Activated CD8-positive, alpha-beta memory T cell treated with anti-CD3 and anti-CD28 coated beads, Interleukin-2, amount 50 U/mL, for 4 hours (primary cell): ENCODE data around the gene PRB3.

Experiments used
- DNase-seq: peaks from one replicate; pipeline ENCODE4 v3.0.0-alpha.2; 2020

PRB3 gene

DNA sequence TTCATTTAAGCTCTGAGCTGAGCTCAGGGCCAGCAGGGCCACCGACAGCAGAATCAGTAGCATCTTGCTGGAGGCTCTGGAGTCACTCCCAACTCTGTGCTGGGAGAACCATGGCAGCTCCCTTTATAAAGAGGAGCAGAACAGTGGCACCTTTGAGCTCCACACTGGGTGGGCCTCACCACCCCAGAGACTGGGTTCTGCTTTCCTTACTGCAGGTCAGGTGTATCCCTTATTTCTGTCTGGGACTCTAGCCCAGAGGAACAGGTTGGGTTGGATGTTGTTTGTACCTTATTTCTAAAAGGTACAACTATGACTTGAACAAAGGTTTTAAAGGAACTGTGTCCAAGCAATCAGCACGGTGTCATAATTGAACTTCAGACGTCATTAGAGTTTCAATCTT, at the start of gene PRB3:
Gene PRB3, minus strand, starts transcription at position 101 of the 400 bp plus-strand sequence. Its CDS starts 38 bp downstream, at position 63.
- DNase-seq, result no peak

DNA sequence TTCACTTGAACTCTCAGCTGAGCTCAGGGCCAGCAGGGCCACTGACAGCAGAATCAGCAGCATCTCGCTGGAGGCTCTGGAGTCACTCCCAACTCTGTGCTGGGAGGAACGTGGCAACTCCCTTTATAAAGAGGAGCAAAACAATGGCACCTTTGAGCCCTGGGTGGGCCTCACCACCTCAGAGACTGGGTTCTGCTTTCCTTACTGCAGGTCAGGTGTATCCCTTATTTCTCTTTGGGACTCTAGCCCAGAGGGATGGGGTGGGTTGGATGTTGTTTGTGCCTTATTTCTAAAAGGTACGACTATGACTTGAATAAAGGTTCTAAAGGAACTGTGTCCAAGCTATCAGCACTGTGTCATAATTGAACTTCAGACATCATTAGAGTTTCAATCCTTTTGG, 40.8 kb upstream of the PRB3 start, which contains the start of gene PRB4:
Gene PRB4, minus strand, starts transcription at position 101 of the 400 bp plus-strand sequence. Its CDS starts 38 bp downstream, at position 63.
- DNase-seq, result no peak

DNA sequence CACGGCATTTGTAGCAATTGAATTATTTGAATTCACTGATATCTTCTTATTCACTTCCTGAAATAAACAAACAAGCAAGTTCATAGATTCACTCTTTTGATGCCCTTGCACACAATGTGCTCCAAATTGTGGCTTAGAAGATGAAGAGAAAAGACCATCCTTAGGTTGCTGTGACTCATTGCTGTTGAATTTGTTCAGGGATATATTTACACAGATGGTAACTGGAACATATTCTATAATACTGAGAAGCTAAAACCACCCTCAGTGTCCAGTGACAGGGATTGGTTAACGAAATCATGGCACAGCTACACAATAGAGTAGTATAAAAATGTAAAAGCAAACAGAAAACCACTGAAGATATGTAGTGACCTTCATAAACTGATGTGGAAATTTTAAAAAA, 37.6 kb upstream of the PRB3 start:
- DNase-seq, result no peak

DNA sequence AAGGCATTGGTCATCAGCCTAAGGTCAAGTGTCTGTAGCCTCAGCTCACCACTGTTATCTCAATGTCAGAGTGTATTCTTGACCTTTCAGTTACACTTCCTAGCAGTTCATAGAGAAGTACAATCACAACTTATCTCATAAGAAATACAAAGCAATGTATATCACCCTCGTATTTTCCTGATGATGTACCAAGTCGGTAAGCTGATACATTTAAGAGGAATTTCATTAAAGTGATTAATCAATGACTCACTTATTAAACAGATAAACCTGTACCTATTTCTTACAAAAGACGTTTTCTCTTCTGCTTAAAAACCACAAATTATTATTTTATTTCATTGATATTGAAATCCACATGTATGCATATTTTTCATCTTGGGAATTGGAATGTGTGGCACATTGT, 3.9 kb upstream of the PRB3 start:
- no peak for DNase-seq

DNA sequence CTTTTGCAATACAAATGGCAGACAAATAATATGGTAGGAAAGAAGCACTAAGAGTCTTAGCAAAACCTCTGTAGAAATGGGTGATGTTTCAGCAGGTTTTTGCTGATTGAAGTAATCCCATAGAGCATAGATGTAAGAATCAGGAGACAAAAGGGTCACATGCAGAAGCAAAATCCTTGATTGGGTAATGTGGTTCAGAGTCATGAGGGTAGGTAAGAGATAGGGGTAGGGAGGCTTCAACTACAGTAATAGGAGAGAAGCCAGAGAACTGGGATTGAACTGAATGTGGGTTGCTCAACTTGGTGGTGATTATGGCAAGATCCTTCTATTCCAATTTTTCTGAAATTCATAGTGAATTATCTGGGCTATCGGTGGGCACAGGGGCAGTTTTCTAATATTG, 5.0 kb downstream of the PRB3 start:
- no peak for DNase-seq

DNA sequence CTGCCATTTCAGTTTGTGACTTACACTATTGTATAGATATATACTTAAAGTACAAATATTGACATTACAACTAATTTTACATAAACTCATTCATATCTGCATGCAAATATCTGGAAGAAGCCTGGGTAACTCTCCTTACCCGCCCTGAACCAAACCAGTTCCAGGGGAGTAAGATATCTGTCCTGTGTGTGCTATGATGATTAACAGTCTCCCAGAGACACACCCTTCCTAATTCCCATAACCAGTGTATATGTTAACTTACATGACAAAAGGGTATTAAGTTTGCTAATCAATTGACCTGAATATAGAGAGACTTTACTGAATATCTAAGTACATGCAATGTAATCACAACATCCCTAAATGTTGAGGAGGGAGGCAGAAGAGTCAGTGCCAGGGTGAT, 23.0 kb downstream of the PRB3 start:
- no peak for DNase-seq

DNA sequence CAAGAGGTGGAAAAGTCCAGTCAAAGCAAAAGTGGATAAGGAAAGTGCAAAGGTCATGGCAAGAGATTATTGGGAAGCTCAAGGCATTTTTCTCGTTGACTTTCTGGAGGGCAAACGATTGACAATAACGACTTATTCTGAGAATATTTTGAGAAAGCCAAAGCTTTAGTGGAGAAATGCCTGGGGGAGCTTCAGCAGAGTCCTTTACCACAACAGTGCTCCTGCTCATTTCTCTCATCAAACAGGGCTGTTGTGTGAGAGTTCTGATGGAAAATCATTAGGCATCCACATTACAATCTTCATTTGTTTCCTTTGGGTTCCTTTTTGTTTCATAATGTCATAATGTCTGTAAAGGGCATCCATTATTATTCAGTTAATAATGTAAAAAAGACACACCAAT, 26.9 kb downstream of the PRB3 start:
- no peak for DNase-seq

DNA sequence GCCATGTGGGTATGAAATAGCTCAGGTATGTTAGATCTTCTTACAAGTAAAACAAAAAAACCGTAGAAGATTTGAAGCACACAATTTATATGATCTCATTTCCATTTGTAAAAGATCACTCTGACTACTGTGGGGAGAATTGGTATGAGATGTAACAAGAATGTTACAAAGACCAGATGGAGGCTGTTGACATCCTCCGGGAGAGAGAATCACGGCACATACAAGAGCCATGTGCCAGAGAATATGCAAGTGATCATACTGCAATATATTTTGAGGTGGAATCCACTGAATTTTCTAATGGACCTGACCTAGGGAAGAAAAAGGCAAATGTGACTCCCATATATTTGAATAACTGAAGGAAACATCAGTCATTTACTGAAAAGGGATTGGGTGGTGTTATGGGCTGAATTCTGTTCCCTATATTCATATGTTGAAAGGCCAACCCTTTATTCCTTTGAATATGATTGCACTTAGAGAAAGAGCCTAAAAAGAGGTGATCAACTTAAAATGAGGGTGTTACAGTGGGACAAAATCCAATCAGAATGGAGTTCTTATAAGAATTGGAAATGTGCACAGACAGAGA, 29.1 kb downstream of the PRB3 start:
- no peak for DNase-seq

DNA sequence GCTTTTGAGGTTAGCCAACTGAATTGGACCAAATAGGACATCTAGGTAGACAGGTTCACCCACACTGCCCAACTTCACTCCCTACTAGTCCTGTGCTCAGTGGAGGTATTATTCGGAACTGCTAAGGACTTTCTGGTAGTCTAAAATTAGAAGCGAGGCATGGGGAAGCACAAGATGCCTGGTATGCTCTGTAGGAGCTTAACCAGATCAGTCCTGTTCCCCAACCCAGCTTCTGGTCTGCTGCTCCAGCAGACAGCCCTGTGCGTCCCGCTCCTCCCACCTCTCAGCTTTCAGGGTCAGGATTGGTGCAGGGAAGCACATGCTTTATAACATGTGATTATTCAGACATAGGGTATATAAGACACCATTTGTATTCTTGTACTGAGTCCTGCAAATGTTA, 31.2 kb downstream of the PRB3 start:
- DNase-seq, result no peak

DNA sequence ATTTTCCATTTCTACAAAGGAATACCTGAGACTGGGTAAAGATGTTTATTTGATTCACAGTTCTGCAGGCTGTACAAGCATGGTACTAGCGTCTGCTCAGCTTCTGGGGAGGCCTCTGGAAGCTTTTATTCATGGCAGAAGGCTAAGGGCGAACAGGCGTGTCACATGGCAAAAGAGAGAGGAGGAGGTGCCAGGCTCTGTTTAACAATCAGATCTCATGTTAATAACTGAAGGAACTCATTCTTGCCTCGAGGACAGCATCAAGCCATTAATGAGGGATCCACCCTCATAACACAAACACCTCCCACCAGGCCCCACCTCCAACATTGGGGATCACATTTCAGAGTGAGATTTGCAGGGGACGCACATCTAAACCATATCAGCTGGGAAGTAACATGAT, 36.0 kb downstream of the PRB3 start:
- no peak for DNase-seq

DNA sequence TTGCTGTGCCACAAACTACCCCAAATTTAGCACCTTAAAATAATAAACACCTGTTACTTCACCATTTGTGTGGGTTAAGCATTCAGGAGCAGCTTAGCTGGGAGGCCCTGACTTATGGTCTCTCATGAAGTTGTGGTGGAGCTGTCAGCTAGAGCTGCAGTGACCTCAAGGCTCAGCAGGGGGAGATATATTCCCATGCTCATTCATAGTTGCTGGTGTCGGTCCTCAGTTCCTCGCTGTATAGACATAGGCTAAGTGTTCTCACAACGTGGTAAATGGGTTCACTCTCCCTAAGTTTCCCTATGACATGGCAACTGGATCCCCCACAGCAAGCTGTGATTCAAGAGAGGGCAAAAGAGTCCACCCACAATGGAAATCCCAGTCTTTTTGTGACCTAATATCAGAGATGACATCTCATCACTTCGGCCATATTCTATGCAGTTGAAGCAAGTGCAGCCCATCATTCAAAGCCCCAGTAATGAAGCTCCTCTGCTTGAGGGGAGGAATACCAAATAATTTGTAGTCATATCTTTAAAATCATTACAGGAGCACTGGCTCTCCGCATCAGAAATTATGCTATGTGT, 41.1 kb downstream of the PRB3 start:
- DNase-seq, result no peak

DNA sequence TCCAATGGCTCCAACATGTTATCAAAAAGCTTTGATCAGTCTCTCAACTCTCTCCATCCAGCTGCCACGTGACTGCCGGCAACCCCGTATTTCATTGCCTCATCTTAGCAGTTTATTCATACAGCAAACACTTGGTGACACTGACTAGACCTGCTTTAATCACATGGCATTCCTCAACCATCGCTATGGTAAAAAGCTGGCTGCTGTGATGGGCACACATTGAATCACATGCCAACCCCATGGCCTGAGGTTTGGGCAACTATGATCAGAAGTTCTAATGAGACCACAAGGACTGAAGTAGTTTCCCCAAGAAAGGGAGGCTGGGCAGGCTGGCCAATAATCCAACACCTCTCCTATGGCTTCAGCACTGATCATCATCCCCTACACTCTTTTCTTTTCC, 42.1 kb downstream of the PRB3 start:
- DNase-seq, result no peak
